Epithelial cell of prostate (primary cell): ENCODE data around the gene ABCB10.
"Not testable (repeated sequence)": the region's sequence is repeated elsewhere in the genome, so short reads cannot be mapped to it uniquely, and the experiment has no call there.

Source experiments
- DNase-seq: peaks from one replicate; pipeline ENCODE4 v3.0.0-alpha.2; 2011; ENCODE audit warnings: low read depth, low spot score
- H3K27ac ChIP-seq: fragments of 450-650 bp; 2 replicates; pipeline ENCODE4 v1.5.1; 2017; ENCODE audit warnings: mild to moderate bottlenecking

Gene ABCB10

DNA sequence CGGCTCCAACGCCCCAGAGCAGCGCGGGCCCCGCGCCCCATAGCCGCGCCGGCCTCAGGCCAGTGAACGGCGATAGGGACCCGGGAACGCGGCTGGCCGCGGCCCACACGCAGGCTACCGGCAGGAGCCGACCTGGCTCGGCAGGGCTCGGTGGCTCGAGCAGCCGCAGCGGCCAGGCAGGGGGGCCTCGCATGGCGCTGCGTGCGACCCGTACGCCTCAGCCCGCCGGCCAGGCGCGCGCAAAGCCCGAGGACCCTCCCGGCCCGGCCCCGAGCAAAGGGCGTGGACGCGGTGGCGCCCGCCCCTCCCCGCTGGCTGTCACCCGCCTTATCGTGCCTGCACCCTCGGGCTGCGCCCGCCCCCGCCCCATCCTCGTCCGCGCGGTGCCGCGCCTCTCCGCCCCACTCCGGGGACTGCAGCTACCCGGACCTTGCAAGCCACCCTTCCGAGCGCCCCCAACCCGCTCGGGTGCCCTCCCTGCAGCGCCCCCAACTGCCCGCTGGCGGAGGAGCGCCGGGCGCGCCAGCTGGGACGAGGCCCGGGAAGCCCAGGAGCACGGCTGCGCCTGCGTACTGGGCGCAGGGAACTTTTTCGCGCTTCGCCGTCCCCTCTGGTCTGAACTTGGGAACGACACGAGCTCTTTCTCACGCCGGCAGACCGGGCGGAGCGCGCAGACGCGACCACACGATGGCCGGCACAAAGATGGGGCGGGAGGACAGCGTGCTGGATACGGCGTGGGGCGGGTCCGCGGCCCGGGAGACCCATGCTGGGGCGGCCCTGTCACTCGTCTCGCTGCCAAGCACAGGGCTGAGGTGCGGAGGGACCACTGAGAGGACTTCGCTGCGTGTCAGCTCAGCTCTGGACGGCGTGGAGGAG lies at the start of gene ABCB10:
Gene ABCB10, minus strand, starts transcription at position 248 of the 876 bp plus-strand sequence. Its CDS starts 55 bp downstream, at position 193.
- peak within 1 kb of the TSS; percentile 55 for H3K27ac ChIP-seq
- DNase-seq = peak; percentile 72

GRCh38 chr1:229607370-229607769 lies 48.9 kb upstream of the ABCB10 start:
- DNase-seq = no peak
- no peak overlapping the region for H3K27ac ChIP-seq

- H3K27ac ChIP-seq = no peak overlapping the region
Measured at GRCh38 chr1:229603371-229604005, 45.0 kb upstream of the ABCB10 start.

GRCh38 chr1:229600229-229600628 lies 41.7 kb upstream of the ABCB10 start:
- no peak overlapping the region for H3K27ac ChIP-seq
- DNase-seq = no peak

More at GRCh38 chr1:229603371-229604005, 45.0 kb upstream of the ABCB10 start:
- no peak for DNase-seq

- H3K27ac ChIP-seq = no peak overlapping the region
- DNase-seq = no peak
Measured at GRCh38 chr1:229599218-229599954, 40.9 kb upstream of the ABCB10 start.

GRCh38 chr1:229597877-229598276 lies 39.4 kb upstream of the ABCB10 start:
- H3K27ac ChIP-seq = no peak overlapping the region
- DNase-seq = no peak

- no peak for DNase-seq
- H3K27ac ChIP-seq = no peak overlapping the region
Measured at GRCh38 chr1:229596925-229597699, 38.6 kb upstream of the ABCB10 start.

DNA sequence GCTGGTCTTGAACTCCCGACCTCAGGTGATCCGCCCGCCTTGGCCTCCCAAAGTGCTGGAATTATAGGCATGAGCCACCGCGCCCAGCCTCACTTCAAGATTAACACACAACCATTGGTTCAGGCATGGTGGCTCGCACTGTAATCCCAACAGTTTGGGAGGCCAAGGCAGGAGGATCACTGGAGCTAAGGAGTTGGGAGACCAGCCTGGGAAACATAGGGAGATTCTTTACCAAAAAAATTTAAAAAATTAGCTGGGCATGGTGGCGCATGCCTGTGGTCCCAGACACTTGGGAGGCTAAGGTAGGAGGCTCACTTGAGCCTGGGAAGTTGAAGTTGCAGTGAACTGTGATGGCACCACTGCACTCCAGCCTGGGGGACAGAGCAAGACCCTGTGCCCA lies 37.4 kb upstream of the ABCB10 start:
- not testable (repeated sequence) for DNase-seq, H3K27ac ChIP-seq

DNA sequence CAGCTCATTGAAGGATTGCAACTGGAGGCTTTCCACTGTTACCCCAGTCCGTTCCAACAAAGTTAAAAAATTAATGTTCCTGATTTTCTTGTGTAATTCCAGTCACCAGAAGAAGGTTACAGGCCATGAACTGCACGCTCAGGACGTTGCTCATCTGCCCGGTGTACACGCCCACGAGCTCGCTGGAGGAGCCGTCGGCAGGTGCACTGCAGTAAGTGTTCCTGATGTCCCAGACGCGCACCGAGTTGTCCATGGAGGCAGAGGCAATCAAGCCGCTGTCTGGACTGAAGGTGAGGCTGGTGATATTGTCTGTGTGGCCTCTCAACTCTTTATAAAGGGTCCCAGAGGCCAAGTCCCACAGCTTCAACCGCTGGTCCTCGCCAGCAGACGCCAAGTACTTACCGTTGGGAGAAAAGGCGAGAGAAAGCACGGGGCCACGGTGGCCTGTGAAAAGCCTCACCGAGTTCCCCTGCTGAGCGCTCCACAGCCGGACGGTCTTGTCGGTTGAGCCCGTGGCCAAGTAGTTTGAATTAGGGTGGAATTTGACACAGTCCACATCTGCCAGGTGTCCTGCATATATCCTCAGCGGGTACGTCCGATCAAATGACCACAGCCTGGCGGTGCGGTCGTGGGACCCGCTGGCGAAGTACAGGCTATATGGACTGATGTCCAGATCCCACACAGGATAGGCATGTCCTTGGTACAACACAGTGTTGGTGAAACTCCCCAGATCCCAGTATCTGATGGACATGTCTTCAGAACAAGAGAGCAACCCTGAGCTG lies 35.9 kb upstream of the ABCB10 start:
- DNase-seq = no peak
- H3K27ac ChIP-seq = no peak overlapping the region

- no peak for DNase-seq
- no peak overlapping the region for H3K27ac ChIP-seq
Measured at GRCh38 chr1:229593800-229594199, 35.3 kb upstream of the ABCB10 start.

- H3K27ac ChIP-seq = no peak overlapping the region
- DNase-seq = no peak
Measured at GRCh38 chr1:229590119-229590518, 31.6 kb upstream of the ABCB10 start.

DNA sequence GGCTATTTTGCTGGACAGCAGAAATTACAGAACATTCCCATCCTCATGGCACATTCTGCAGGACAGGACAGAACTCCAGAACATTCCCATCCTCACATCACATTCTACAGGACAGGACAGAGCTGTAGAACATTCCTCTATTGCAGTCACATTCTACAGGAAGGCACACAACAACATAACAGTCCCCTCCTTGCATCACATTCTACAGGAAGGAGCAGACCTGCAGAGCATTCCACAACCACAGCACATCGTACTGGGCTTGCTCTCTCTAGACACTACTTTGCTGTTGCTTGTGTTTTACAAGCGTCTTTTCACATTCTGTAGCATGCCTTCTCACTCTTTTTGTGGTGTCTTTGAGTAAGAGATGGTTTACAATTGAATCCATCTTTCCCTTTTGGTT lies 26.8 kb upstream of the ABCB10 start:
- H3K27ac ChIP-seq = no peak overlapping the region
- DNase-seq = no peak

- no peak overlapping the region for H3K27ac ChIP-seq
- DNase-seq = no peak
Measured at GRCh38 chr1:229582715-229583114, 24.2 kb upstream of the ABCB10 start.

DNA sequence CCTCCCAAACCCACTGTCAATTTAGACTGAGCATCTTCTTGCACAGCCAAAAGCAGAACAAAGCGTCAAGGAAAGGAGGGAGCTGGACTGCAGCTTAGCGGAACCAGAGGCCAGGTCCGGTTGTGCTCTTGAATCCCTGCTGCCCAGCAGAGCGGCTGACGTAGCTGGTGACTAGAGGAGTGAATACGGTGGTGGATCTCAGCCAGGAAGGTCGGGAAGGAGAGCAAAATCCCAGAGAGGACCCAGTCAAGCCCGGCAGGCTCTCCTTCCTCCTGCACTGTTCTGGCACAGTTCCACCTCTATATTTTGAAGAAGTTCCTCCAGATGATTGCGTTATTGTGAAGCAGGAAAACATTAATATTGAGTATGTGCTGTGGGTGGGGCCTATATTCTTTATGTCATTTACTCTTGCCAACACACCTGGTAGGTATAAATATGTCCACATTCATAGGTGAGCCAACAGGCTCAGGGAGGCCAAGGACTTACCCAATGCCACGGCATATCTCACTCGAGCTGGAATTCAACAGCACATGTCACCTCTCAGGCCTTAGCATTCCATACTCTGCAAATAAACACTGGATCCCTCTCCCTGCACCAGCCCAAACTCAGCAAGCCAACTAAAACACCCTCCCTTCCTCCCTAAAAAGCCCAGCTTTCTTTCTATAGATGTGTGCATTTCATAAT lies 23.6 kb upstream of the ABCB10 start:
- no peak for DNase-seq
- H3K27ac ChIP-seq = no peak overlapping the region

GRCh38 chr1:229581485-229581884 lies 23.0 kb upstream of the ABCB10 start:
- no peak for DNase-seq
- H3K27ac ChIP-seq = no peak overlapping the region

- H3K27ac ChIP-seq = no peak overlapping the region
- DNase-seq = no peak
Measured at GRCh38 chr1:229579059-229579673, 20.7 kb upstream of the ABCB10 start.

DNA sequence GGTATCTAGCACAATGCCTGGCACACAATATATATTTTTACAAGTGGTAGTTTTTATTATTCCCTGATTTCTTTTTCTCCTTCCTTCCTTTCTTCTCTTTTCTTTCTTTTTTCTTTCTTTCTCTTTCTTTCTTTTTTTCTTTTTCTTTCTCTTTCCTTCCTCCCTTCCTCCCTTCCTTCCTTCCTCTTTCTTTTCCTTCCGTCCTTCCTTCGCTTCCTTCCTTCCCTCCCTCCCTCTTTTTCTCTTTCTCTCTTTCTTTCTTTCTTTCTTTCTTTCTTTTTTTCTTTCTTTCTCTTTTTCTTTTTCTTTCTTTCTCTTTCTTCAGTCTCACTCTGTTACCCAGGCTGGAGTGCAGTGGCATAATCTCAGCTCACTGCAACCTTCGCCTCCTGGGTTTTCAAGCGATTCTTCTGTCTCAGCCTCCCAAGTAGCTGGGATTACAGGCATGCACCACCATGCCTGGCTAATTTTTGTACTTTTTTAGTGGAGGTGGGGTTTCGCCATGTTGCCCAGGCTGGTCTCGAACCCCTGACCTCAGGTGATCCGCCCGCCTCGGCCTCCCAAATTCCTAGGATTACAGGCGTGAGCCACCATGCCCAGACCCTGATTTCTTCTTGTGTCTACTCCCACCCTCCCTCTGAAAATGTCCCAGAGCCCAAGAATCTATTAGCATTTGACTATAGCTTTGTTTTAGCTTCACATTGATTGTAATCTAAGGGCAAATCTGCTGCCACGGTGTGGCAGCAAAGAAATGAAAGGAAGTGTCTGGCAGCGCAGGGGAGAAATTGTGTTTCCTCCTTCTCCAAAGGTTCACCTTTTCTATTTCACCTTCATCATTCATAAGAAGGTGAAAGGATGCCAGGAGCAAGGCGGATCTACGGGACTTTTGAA lies 19.9 kb upstream of the ABCB10 start:
- no peak overlapping the region for H3K27ac ChIP-seq

More for the DNA sequence above, 19.9 kb upstream of the ABCB10 start:
- no peak for DNase-seq
